ENCODE data around the gene ARHGAP6. TPM values are rescaled to one million over a fixed set of nuclear protein-coding genes. Genes with fewer than 3 reads are reported as not detected.
A peak's percentile ranks its signal among the peaks of the same experiment; 100 is the strongest.

Gene ARHGAP6
- total and polyA plus RNA-seq, 9 of the 15 experiments (the other 6 are each of a cell fraction or from before 2014, with no cell fraction given), result 12.5 to 63.6 (median 41.8) TPM

DNA sequence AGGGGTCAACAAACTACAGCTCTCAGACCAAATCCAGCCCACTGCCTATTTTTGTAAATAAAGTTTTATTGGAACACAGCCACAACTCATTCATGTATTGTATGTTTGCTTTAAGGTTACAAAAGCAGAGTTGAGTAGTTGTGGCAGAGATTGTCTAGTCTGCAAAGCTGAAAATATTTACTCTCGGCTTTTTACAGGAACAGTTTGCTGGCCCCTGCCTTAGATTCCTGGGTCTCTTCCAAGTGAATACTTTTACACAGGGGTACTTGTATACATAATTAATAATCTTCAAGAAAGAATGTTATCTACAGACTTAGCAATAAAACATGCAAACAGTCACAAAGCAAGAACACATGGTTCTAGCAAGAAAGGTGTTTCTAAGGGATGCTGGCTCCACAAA is 218.3 kb downstream of the ARHGAP6 start (continued):
- TF ChIP-seq, protein P1, sequence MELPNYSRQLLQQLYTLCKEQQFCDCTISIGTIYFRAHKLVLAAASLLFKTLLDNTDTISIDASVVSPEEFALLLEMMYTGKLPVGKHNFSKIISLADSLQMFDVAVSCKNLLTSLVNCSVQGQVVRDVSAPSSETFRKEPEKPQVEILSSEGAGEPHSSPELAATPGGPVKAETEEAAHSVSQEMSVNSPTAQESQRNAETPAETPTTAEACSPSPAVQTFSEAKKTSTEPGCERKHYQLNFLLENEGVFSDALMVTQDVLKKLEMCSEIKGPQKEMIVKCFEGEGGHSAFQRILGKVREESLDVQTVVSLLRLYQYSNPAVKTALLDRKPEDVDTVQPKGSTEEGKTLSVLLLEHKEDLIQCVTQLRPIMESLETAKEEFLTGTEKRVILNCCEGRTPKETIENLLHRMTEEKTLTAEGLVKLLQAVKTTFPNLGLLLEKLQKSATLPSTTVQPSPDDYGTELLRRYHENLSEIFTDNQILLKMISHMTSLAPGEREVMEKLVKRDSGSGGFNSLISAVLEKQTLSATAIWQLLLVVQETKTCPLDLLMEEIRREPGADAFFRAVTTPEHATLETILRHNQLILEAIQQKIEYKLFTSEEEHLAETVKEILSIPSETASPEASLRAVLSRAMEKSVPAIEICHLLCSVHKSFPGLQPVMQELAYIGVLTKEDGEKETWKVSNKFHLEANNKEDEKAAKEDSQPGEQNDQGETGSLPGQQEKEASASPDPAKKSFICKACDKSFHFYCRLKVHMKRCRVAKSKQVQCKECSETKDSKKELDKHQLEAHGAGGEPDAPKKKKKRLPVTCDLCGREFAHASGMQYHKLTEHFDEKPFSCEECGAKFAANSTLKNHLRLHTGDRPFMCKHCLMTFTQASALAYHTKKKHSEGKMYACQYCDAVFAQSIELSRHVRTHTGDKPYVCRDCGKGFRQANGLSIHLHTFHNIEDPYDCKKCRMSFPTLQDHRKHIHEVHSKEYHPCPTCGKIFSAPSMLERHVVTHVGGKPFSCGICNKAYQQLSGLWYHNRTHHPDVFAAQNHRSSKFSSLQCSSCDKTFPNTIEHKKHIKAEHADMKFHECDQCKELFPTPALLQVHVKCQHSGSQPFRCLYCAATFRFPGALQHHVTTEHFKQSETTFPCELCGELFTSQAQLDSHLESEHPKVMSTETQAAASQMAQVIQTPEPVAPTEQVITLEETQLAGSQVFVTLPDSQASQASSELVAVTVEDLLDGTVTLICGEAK (IDR thresholded peaks at IDR 0.05), result peak; percentile 88
- TF ChIP-seq, protein P1 (CRISPR knock-in tag; IDR thresholded peaks at IDR 0.05), result no peak
